Naive B cell (primary cell): ENCODE data around the gene CHRDL1. TPM values are rescaled to one million over a fixed set of nuclear protein-coding genes. Genes with fewer than 3 reads are reported as not detected.

Source experiments
- ATAC-seq, 2 donors: fragments of 150-1000 bp; cut with Tn5 transposase; 2 replicates each; pipeline ENCODE4 v1.10.0; 2021; ENCODE audit warnings: low read depth in 2 of 2, mild to moderate bottlenecking in 2 of 2, moderate library complexity in 2 of 2
- DNase-seq: peaks from one replicate; pipeline ENCODE4 v3.0.0; 2022
- H3K27ac Mint-ChIP-seq, 6 donors: one replicate each; pipeline ENCODE4 v1.8.0; 2020 to 2022; ENCODE audit warnings: mild to moderate bottlenecking in 6 of 6, mixed read lengths in 6 of 6, moderate library complexity in 5 of 6, inconsistent platforms in 2 of 6
- H3K27me3 Mint-ChIP-seq, 3 donors: one replicate each; pipeline ENCODE4 v1.8.0; 2021 to 2022; ENCODE audit warnings: mixed read lengths in 3 of 3, mild to moderate bottlenecking in 1 of 3
- H3K36me3 Mint-ChIP-seq, 2 donors: one replicate each; pipeline ENCODE4 v1.8.0; 2020 to 2022; ENCODE audit warnings: mixed read lengths in 2 of 2, inconsistent platforms in 1 of 2, mild to moderate bottlenecking in 1 of 2
- H3K4me1 Mint-ChIP-seq, 3 donors: one replicate each; pipeline ENCODE4 v1.8.0; 2020 to 2022; ENCODE audit warnings: mixed read lengths in 3 of 3, inconsistent platforms in 1 of 3, mild to moderate bottlenecking in 1 of 3, moderate library complexity in 1 of 3
- H3K4me3 Mint-ChIP-seq, 8 donors: one replicate each; pipeline ENCODE4 v1.8.0; 2020 to 2022; ENCODE audit warnings: mild to moderate bottlenecking in 8 of 8, mixed read lengths in 8 of 8, moderate library complexity in 8 of 8, inconsistent platforms in 2 of 8
- H3K9me3 Mint-ChIP-seq, 7 donors: one replicate each; pipeline ENCODE4 v1.8.0; 2020 to 2022; ENCODE audit warnings: mixed read lengths in 7 of 7, mild to moderate bottlenecking in 5 of 7, inconsistent platforms in 2 of 7, moderate library complexity in 1 of 7
- polyA plus RNA-seq, 6 donors: library from polyadenylated mRNA; unstranded; fragments of 300-500 nt; fragmentation: Illumina TruSeq; gene quantifications; one replicate each; pipeline ENCODE4 v1.2.3, GENCODE V29; 2021; ENCODE audit warnings: low read depth in 6 of 6

The CHRDL1 gene
- polyA plus RNA-seq, 6 donors from 2014 or later: not detected

DNA sequence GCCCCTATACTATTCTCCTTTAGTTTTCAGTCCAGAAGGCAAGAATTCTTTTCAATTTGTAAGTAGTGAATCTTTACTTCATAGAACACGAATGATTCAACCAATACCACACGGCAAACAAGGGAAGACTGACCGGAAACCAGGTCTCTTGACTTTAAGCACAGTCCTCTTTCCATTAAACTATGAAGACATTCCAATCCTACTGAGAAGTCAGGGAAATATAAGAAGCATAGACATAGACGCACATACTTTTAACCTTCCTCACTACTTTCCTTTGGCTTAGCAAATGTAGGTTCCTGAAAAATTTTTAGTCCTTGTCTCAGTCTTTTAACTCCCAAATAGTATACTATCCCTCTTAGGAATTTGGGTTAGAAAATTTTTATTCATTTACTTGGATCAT, 9.1 kb downstream of the CHRDL1 start:
- Mint-ChIP-seq H3K4me3 (no peak overlapping the region), H3K36me3 (no peaks in the 10 kb centered on the region), H3K9me3 (peaks cover 0 to 2% (median 0%) of the 10 kb centered on the region in 7 donors), H3K4me1 (no peaks in the 10 kb centered on the region), H3K27ac (no peak overlapping the region), H3K27me3 (no peaks in the 10 kb centered on the region)
- ATAC-seq (no peak), DNase-seq (no peak)

DNA sequence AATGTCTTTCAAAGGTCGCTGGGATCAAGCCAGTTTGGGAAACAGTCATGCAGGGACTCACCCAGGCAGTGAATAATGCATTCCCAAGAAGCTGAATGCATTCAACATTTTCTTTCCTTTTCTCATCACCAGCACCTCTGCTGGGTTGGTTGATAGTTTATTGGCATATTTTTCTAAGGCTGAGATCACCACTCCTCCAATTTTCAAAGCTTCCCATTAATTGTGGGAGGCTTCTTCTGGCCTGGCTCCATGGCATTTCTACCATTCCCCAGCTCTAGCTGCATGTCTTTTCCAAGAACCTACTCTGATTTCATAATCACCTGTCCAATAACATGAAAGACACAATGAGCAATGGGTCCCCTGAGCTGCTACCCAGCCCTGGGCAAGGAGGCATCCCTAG, 35.8 kb downstream of the CHRDL1 start:
- Mint-ChIP-seq H3K27ac (peak overlapping the region in 1 of 6 donors; percentile 47), H3K36me3 (no peaks in the 10 kb centered on the region), H3K27me3 (no peaks in the 10 kb centered on the region), H3K9me3 (peaks cover 0 to 37% (median 23%) of the 10 kb centered on the region in 7 donors), H3K4me1 (no peaks in the 10 kb centered on the region), H3K4me3 (no peak overlapping the region)
- ATAC-seq: no peak
- DNase-seq: no peak

DNA sequence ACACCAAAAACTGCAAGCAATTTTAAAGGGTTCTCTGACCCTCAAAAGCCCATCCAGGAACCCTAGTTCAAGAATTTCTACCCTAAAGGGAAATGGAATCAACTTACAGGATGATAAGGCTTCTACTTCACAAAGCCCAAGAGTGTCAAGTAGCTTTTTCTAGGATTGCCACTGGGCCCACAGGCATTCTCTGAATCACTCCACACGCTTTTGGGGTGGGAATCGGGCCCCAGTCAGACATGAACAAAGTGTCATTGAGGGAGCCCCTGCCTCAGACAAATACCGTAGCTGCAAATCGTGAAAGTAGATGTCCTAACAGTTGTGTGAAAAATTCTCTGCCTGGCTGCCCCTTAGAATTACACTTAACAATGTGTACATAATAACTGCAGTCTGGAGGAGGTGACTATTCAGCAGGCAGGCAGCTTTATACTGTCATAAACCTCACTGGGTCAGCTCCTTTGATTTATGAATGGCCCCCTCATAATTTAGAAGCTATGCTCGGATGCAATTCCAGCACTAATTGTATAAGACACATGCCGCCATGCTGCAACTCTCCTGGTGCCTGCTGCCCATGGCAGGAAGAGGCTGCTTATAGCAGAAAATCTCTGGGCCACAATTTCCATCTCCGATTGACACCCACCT, 36.7 kb downstream of the CHRDL1 start:
- Mint-ChIP-seq H3K9me3 (peaks cover 0 to 30% (median 15%) of the 10 kb centered on the region in 7 donors), H3K4me3 (no peak overlapping the region), H3K27me3 (no peaks in the 10 kb centered on the region), H3K27ac (no peak overlapping the region), H3K36me3 (no peaks in the 10 kb centered on the region), H3K4me1 (no peaks in the 10 kb centered on the region)
- ATAC-seq (no peak), DNase-seq (no peak)

DNA sequence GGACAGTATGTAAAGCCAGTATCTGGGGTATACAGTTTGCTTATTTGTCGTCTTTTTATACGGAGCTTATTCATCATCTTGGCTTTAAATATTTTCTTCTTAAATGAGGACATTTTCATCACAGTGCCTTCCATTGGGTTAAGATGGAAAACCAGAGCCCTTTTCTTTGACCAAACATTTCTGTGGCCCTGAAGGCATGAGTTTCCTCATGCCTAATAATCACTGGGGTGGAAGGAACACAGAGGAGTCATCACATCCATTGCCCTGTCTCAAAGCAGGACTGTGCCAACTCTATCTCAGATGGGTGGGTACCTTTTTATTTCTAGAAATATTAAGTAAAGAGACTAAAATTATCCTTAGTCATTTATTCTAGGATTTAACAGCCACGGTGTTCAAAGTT, 40.0 kb downstream of the CHRDL1 start:
- no peaks in the 10 kb centered on the region for H3K36me3 Mint-ChIP-seq
- DNase-seq (no peak), ATAC-seq (no peak)
- no peak overlapping the region for H3K27ac Mint-ChIP-seq
- no peak overlapping the region for H3K4me3 Mint-ChIP-seq
- H3K9me3 Mint-ChIP-seq: peaks cover 0 to 26% (median 11%) of the 10 kb centered on the region in 7 donors
- no peaks in the 10 kb centered on the region for H3K27me3 Mint-ChIP-seq
- no peaks in the 10 kb centered on the region for H3K4me1 Mint-ChIP-seq

DNA sequence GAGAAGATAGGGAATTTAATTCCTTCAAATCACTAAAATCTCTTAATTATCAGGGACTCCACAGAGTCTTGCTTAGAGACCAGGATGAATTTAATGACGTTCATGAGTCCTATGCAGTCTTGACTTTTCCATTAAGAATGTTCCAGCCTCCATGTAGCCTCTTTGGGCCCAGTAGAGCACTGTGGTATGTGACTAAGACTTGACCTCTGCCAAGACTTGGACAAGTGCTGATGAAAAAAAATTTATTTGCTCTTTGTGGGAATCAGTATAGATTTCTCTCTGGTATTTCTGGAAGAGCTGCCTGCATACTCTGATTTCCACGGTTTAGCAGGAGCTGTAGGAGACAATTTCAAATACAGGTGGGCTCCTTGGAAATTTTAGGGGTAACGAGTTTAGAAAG, 40.6 kb downstream of the CHRDL1 start:
- no peak for ATAC-seq
- Mint-ChIP-seq H3K27ac (no peak overlapping the region), H3K4me3 (no peak overlapping the region), H3K9me3 (peaks cover 0 to 26% (median 11%) of the 10 kb centered on the region in 7 donors), H3K4me1 (no peaks in the 10 kb centered on the region), H3K36me3 (no peaks in the 10 kb centered on the region), H3K27me3 (no peaks in the 10 kb centered on the region)
- no peak for DNase-seq

DNA sequence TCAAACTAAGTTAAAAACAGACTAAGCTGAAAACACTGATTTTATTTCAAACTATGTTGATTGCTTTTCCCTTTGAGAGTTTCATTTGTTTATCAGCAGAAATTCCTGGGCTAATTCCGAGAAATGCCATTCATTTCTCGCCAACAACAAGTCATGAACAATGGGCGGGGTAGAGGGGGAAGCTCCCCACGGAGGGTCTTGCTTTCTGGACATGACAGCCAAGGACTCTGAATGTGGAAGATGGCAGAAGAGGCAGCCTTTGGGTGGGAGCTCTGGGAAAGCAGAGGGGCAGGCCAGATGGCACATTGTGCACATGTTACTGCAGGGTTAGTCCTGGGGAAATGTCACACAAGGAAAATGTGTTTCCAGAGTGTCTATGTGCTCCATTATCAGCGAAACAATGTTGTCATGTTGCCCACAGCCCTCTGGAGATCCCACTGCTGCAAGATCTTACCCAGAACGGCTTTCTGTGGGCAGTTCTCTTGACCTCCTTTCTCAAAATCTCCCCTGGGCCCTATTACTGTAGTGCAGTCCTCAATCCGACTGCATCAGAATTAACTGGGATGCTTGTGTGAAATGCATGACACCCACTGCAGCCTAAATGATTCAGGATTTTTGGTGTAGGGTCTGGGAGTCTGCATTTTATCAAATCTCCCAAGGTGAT, 45.0 kb downstream of the CHRDL1 start:
- H3K27me3 Mint-ChIP-seq: no peaks in the 10 kb centered on the region
- no peaks in the 10 kb centered on the region for H3K36me3 Mint-ChIP-seq
- H3K27ac Mint-ChIP-seq: no peak overlapping the region
- no peak overlapping the region for H3K4me3 Mint-ChIP-seq
- no peaks in the 10 kb centered on the region for H3K4me1 Mint-ChIP-seq
- DNase-seq: no peak
- H3K9me3 Mint-ChIP-seq: peaks cover 0 to 4% (median 0%) of the 10 kb centered on the region in 7 donors
- ATAC-seq: no peak

DNA sequence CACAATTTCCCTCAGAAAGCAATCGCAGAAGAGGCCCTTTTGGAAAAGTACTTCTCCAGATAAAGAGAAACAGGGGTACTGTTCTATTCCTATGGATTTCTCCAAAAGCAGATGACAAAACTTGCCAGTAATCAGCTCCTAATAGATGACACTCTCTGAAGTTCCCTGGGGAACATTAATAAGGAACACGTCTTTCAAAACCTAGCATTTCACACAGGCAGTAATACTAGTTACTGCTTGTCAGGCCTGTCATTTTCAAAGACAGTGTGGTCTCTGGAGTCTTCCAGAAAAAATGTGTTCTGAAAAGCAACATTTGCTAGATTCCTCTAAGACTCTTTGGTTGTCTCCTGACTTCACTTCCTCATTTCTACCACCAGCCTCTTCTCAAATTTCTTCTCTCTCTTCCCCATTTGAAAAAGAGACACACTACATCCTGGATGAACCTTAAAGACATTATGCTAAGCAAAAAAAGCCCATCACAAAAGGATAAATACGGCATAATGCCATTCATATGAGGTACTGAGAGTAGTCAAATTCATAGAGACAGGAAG, 47.3 kb downstream of the CHRDL1 start:
- Mint-ChIP-seq H3K27ac (no peak overlapping the region), H3K4me3 (no peak overlapping the region), H3K27me3 (no peaks in the 10 kb centered on the region), H3K4me1 (no peaks in the 10 kb centered on the region), H3K9me3 (peaks cover 0 to 4% (median 0%) of the 10 kb centered on the region in 7 donors), H3K36me3 (no peaks in the 10 kb centered on the region)
- DNase-seq: no peak
- no peak for ATAC-seq

DNA sequence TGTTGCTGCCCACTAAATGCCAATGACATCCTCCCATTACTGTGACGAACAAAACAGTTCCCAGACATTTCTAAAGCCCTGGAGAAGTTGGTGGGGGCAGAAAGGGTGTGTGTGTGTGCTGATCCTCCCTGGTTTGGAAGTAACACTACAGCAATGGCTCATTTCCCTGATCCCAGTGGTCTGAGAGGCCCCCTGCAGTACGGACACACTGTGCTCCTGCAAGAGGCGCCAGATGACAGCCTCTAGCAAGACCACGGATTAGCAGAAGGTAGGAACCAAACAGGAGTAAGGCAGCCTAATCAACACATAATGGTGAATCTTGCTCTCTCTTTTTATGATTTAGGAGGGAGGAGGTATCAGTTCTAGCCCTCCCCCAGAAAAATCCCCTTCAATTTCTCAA, 49.6 kb downstream of the CHRDL1 start:
- Mint-ChIP-seq H3K36me3 (no peaks in the 10 kb centered on the region), H3K27ac (no peak overlapping the region), H3K4me3 (no peak overlapping the region), H3K9me3 (no peaks in the 10 kb centered on the region), H3K27me3 (no peaks in the 10 kb centered on the region), H3K4me1 (no peaks in the 10 kb centered on the region)
- ATAC-seq: no peak
- no peak for DNase-seq

DNA sequence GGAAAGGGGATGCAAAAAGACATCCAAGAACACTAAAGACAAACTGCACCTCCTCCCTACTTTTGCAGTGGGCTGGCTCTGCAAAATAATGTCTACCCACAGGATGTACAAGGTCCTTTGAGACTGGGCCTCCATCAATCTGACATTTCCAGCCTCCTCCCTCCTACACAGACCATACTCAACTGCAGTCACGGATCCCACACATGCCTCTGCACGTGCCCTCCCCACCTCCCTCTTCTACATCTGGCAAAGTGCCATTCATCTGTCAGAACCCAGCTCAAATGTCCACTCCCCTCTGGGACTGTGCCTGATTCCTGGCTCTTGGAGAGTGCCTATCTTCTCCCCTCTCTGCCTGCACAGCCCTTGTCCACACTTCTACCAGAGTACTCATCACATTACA, 50.3 kb downstream of the CHRDL1 start:
- Mint-ChIP-seq H3K36me3 (no peaks in the 10 kb centered on the region), H3K4me1 (no peaks in the 10 kb centered on the region), H3K9me3 (no peaks in the 10 kb centered on the region), H3K27ac (no peak overlapping the region), H3K27me3 (no peaks in the 10 kb centered on the region), H3K4me3 (no peak overlapping the region)
- ATAC-seq (no peak), DNase-seq (no peak)

DNA sequence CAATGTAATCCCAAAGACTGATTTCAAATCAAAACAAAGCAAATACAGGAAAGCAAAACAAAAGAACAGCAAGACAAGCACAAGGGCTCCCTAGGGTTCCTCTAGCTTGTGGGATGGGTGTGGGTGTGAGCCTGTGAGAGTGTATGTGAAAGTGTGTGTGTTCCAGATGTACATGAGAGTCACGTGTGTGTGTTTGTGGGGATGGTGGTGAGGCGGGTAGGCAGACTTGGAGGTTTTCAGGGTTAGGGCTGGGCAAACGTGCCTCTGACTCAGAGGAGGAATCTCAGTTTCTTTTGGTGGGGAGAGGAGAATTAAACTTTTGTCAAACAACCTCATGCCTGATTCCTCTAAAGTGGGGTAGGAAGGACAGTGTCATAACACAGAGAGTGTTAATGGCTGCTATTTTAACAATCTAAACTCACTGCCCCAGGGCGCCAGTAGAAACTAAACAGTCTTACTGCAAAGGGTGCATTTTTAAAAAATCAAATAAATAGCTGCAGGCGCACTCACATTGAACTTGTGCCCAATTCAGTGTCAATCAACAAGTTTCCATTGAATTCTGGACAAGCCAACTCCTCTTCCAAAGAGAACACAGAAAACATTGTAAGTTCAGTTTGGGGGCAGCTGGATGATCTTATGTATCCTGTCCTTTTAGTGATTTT, 51.8 kb downstream of the CHRDL1 start:
- Mint-ChIP-seq H3K27me3 (no peaks in the 10 kb centered on the region), H3K4me3 (no peak overlapping the region), H3K27ac (no peak overlapping the region), H3K4me1 (no peaks in the 10 kb centered on the region), H3K9me3 (peaks cover 0 to 4% (median 0%) of the 10 kb centered on the region in 7 donors), H3K36me3 (no peaks in the 10 kb centered on the region)
- ATAC-seq (no peak), DNase-seq (no peak)

DNA sequence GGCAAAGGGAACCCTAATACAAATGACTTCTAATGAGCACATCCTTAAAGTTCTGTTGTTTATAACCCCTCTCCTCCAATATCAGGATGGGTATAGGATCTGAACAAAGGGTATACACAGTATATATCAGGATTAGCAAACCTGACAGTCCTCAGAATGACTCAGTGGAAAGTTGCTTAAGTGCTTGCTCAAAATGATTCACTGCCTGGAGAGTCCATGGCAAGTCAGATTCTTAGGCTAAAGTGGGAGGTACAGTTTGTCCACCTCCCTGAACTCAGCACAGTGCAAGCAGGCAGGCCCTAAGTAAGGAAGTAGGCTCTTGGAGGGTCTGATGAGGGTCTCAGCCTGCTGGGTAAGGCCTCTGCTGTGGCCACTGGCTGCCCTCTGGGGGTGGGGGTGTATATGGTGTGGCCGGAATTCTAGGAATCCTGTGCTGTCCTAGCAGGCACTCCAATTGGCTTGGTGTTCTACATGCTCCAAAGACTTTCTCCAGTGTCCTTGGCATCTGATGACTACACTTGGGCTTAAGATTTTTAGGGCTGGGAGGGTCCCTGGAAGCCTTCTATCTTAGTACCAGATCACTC, 54.3 kb downstream of the CHRDL1 start:
- H3K27me3 Mint-ChIP-seq: no peaks in the 10 kb centered on the region
- H3K27ac Mint-ChIP-seq: no peak overlapping the region

DNA sequence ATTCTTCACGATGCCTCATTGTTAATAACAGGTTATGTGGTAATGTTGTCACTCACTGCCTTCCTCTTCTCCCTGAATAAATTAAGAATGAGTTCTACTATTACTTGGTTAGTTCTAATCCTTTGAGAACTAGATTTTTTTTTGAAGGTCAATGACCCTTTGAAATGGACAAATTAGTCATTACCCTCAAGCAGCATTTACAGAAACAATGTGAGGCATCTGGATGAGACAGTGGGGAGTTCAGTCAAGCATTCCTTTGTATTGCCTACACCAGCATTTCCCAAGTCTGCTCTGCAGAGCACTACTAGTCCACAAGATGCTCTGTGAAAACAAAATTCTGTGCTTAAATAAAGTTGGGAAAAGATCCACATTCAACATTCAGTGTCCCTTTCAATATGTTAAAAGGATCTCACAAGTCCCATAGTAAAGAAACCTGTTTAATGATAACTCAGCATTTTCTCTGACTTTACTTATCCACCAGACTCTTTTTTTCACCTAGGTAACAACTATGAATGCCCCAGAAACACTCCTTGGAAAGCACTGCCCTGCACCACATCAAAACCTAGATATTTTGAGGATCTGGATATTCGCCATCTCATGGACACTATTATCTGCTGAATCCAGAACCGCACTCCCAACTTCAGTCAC, 60.6 kb downstream of the CHRDL1 start:
- no peaks in the 10 kb centered on the region for H3K4me1 Mint-ChIP-seq
- H3K9me3 Mint-ChIP-seq: peaks cover 0 to 4% (median 0%) of the 10 kb centered on the region in 7 donors
- no peaks in the 10 kb centered on the region for H3K27me3 Mint-ChIP-seq
- no peak for ATAC-seq
- H3K27ac Mint-ChIP-seq: no peak overlapping the region
- H3K36me3 Mint-ChIP-seq: no peaks in the 10 kb centered on the region
- DNase-seq: no peak
- no peak overlapping the region for H3K4me3 Mint-ChIP-seq

More for the DNA sequence above, 54.3 kb downstream of the CHRDL1 start:
- H3K9me3 Mint-ChIP-seq: peaks cover 0 to 4% (median 0%) of the 10 kb centered on the region in 7 donors
- ATAC-seq: no peak
- H3K4me3 Mint-ChIP-seq: no peak overlapping the region
- H3K4me1 Mint-ChIP-seq: no peaks in the 10 kb centered on the region
- H3K36me3 Mint-ChIP-seq: no peaks in the 10 kb centered on the region
- no peak for DNase-seq

DNA sequence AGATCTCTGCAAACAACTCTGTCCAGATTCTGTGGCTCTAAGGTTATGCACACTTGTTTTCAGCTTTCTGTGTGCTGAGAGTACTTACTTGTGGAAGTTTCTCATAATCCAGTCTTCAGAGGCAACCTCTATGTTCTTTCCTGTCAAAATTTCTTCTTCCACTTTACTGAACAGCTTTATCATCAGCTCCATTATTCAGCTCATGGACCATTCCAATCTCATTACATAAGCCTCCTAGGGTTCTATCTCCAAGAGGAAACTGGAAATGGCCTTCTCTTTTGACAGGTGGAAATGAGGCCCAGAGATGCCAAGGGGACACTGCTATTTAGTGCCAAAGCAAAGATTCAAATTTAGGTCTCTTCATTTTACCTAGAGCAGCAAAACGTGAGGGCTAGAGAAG, 61.3 kb downstream of the CHRDL1 start:
- Mint-ChIP-seq H3K36me3 (no peaks in the 10 kb centered on the region), H3K4me3 (no peak overlapping the region), H3K27ac (no peak overlapping the region), H3K4me1 (no peaks in the 10 kb centered on the region), H3K9me3 (no peaks in the 10 kb centered on the region), H3K27me3 (no peaks in the 10 kb centered on the region)
- DNase-seq (no peak), ATAC-seq (no peak)
